Peyer's patch (tissue), 4 donors: ENCODE measurements around the gene DOCK11. TPM values are rescaled to one million over a fixed set of nuclear protein-coding genes. Genes with fewer than 3 reads are reported as not detected.
"Not testable (repeated sequence)": the region's sequence is repeated elsewhere in the genome, so short reads cannot be mapped to it uniquely, and the experiment has no call there.

Experiments used
- DNase-seq, 3 donors: peaks; one replicate each; pipeline ENCODE4 v3.0.0-alpha.2; 2017 to 2019
- H3K27ac ChIP-seq, 4 donors: fragments of 200-600 bp; sonication (generic); one replicate each; pipeline ENCODE4 v1.5.1; 2016 to 2019
- H3K27me3 ChIP-seq, 2 donors: fragments of 200-600 bp; sonication (generic); one replicate each; pipeline ENCODE4 v1.5.1; 2019
- H3K36me3 ChIP-seq, 3 donors: fragments of 200-600 bp; sonication (generic); one replicate each; pipeline ENCODE4 v1.5.1; 2016 to 2019
- H3K4me1 ChIP-seq, 4 donors: fragments of 200-600 bp; sonication (generic); one replicate each; pipeline ENCODE4 v1.5.1; 2016 to 2019
- H3K4me3 ChIP-seq, 4 donors: fragments of 200-600 bp; sonication (generic); 1 replicate in 3 of 4; 2 replicates in 1 of 4; pipeline ENCODE4 v1.5.1; 2016 to 2019; ENCODE audit warnings: mild to moderate bottlenecking in 1 of 4
- H3K9me3 ChIP-seq, 4 donors: fragments of 200-600 bp; sonication (generic); one replicate each; pipeline ENCODE4 v1.5.1; 2016 to 2019; ENCODE audit warnings: mild to moderate bottlenecking in 1 of 4
- CTCF ChIP-seq, 6 experiments: fragments of 450-650 bp in 4 of 6; fragments of 200-600 bp in 2 of 6; sonication (generic) in 1 of 6; IDR thresholded peaks; one replicate each; pipeline ENCODE4 v1.5.1; 2017 to 2019; ENCODE audit warnings: antibody characterized with exemption in 6 of 6, mild to moderate bottlenecking in 3 of 6, moderate library complexity in 1 of 6
- POLR2A ChIP-seq, 2 donors: fragments of 450-650 bp; IDR thresholded peaks; one replicate each; pipeline ENCODE4 v1.5.1; 2017; ENCODE audit warnings: antibody characterized with exemption in 2 of 2, mild to moderate bottlenecking in 2 of 2, moderate library complexity in 2 of 2
- total RNA-seq, 4 donors: library from RNA; depleted of rRNA; stranded (reverse); fragments of >200 nt; gene quantifications; one replicate each; pipeline ENCODE4 v1.1.0, GENCODE V29; 2016

DOCK11 gene
- total RNA-seq, 4 donors from 2014 or later: 5.6 to 34.7 (median 10.4) TPM

- H3K36me3 ChIP-seq: no peaks in the 10 kb centered on the region
Measured at GRCh38 chrX:118484216-118484903, 11.3 kb upstream of the DOCK11 start.

DNA sequence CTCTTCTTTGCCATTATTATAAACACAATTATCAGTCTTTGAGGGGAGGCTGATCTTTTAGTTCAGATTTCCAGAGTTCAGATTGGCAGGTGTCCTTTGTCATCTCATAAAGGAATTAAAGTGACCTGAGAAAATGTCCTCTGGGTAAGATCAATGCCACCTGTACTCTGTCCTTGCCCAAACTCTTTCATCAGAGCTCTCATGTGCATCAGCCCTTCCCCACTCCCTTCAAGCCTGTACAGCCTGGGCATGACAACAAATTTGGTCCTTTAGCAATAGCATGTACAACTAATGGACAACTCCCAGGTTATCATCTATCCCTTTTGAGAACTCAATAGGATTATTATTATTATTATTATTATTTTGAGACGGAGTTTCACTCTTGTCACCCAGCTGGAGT is 8.9 kb upstream of the DOCK11 start:
- H3K9me3 ChIP-seq, H3K4me1 ChIP-seq, H3K27ac ChIP-seq, DNase-seq, H3K36me3 ChIP-seq, H3K27me3 ChIP-seq, H3K4me3 ChIP-seq: not testable (repeated sequence)

More at GRCh38 chrX:118484216-118484903, 11.3 kb upstream of the DOCK11 start:
- TF ChIP-seq POLR2A (IDR thresholded peaks at IDR 0.05) (no peak), CTCF (IDR thresholded peaks at IDR 0.05) (no peak)
- Histone ChIP-seq H3K4me3 (no peak overlapping the region), H3K9me3 (no peaks in the 10 kb centered on the region), H3K27ac (no peak overlapping the region), H3K27me3 (no peaks in the 10 kb centered on the region), H3K4me1 (no peaks in the 10 kb centered on the region)
- no peak for DNase-seq

DNA sequence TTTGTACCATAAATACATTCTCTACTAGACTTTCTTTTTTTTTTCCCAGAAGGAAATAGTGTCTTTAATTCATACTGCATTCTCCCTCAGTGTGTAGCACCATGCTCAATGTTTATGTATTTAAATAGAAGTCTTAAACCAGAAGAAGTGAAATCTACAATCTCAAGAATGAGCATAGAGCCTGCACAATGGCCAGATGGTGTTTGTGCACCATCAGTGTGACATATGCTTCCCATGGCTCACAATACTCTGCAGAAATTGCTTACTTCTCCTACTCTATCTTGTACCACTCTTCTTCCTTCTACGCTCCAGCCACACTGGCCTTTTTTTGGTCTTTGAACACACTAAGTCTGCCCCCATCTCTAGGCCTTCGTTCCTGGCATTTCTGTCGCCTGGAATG is 2.6 kb upstream of the DOCK11 start:
- no peak overlapping the region for H3K27ac ChIP-seq
- H3K4me3 ChIP-seq: no peak overlapping the region
- H3K4me1 ChIP-seq: no peaks in the 10 kb centered on the region
- no peaks in the 10 kb centered on the region for H3K27me3 ChIP-seq
- no peaks in the 10 kb centered on the region for H3K36me3 ChIP-seq
- DNase-seq: no peak
- no peaks in the 10 kb centered on the region for H3K9me3 ChIP-seq
- no peak for TF ChIP-seq CTCF (IDR thresholded peaks at IDR 0.05)
- TF ChIP-seq POLR2A (IDR thresholded peaks at IDR 0.05): no peak

- no peaks in the 10 kb centered on the region for H3K36me3 ChIP-seq
- TF ChIP-seq CTCF (IDR thresholded peaks at IDR 0.05): no peak
- H3K4me3 ChIP-seq: no peak overlapping the region
- H3K9me3 ChIP-seq: no peaks in the 10 kb centered on the region
- H3K4me1 ChIP-seq: no peaks in the 10 kb centered on the region
- no peak overlapping the region for H3K27ac ChIP-seq
- no peak for DNase-seq
- H3K27me3 ChIP-seq: no peaks in the 10 kb centered on the region
Measured at GRCh38 chrX:118493653-118494297, 1.8 kb upstream of the DOCK11 start.

DNA sequence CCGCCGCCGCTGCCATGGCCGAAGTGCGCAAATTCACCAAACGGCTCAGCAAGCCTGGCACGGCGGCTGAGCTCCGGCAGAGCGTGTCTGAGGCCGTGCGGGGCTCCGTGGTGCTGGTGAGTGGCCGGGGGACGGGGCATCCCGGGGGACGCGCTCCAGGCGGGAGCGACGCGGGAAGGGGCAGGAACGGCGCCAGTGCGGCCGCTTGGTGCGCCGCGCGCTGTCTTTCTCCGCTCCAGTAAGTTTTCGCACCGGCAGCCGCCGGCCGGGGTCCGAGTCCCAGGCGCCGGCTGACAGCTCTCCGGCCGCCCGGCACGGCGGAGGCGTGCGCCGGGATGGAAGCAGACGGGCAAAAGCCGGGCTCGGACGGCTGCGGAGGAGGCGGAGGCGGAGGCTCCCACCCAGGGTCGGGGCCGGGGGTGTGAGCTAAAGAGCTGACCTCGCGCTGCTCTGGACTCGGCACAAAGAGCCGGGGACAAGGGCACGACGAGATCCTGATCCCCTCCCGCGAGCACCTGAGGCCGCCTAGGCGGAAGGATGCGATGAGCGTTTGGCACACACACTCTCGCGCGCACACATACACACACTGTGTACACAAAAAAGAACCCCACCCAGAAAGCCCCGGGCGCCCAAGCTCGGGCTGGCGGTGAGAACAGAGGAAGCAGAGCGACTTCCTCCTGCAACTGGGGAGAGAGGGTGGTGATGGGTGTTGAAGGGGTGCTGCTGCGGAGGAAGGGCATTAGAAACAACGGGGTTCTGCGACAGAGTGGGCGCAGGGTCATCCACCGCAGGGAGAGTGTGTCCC is 545 bp downstream of the DOCK11 start:
- H3K27ac ChIP-seq: peak overlapping the region; percentile 82 to 92 (median 84)
- peak; percentile 63 to 91 (median 82) for DNase-seq
- H3K36me3 ChIP-seq: no peaks in the 10 kb centered on the region
- TF ChIP-seq CTCF (IDR thresholded peaks at IDR 0.05) (no peak), POLR2A (IDR thresholded peaks at IDR 0.05) (peak; percentile 23 to 24)
- peak overlapping the region; percentile 66 to 73 (median 68) for H3K4me3 ChIP-seq
- H3K9me3 ChIP-seq: no peaks in the 10 kb centered on the region
- no peaks in the 10 kb centered on the region for H3K27me3 ChIP-seq
- no peaks in the 10 kb centered on the region for H3K4me1 ChIP-seq

- Histone ChIP-seq H3K4me1 (no peaks in the 10 kb centered on the region), H3K27ac (peak overlapping the region; percentile 82 to 92 (median 84)), H3K4me3 (peak overlapping the region; percentile 66 to 73 (median 68)), H3K27me3 (no peaks in the 10 kb centered on the region), H3K9me3 (no peaks in the 10 kb centered on the region), H3K36me3 (no peaks in the 10 kb centered on the region)
- no peak for DNase-seq
- no peak for TF ChIP-seq CTCF (IDR thresholded peaks at IDR 0.05)
Measured at GRCh38 chrX:118496763-118497079, 1.1 kb downstream of the DOCK11 start.
